ENCODE results near the gene CSRNP3.
"Not testable (repeated sequence)": the region's sequence is repeated elsewhere in the genome, so short reads cannot be mapped to it uniquely, and the experiment has no call there.

CSRNP3 gene

DNA sequence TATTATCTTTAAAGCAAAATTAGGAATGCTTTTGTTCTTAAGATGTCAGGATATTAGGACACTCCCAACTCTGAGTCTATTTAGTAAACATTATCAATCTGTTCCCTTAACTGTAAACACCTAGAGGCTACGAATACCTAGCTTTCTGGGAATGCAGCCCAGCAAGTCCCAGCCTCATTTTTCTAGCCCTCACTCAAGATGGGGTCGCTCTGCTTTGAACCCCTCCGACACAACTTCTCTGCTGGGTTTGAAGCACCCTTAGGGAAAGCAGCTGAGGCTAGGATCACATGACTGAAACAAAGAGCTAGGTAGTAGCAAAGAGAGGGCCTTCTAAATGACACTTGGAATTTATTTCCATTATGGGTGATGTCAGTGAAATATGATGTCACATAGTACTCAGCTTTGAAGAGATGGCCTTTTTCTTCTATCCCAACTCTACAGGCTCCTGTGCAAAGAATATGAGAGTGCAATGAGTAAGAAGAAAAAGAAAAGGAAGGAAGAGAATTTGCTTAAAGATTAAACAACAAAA lies 114.7 kb downstream of the CSRNP3 start:
- no peak for FAIRE-seq

DNA sequence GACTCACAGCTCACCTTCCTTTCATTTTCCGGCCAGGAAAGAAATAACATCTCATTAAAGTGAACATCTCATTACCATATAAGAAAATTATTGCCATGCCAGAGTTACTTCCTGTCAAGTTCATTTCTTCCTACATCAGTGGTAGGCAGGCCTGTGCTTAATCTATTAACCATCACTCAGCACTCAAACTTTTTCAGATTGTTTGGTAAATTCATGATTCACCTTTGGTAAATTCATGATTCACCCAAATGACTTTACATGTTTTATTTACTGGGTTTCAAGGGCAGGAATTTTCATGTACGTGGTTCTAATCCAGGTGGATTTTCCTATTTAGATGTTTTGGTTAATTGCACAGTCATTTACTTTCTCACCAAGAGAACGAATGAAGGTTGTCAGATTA lies 116.5 kb downstream of the CSRNP3 start:
- no peak for DNase-seq (ENCODE audit: insufficient read length, low spot score)
- no peak for FAIRE-seq

More for the DNA sequence above, 114.7 kb downstream of the CSRNP3 start:
- DNase-seq (ENCODE audit: insufficient read length, low spot score): no peak

DNA sequence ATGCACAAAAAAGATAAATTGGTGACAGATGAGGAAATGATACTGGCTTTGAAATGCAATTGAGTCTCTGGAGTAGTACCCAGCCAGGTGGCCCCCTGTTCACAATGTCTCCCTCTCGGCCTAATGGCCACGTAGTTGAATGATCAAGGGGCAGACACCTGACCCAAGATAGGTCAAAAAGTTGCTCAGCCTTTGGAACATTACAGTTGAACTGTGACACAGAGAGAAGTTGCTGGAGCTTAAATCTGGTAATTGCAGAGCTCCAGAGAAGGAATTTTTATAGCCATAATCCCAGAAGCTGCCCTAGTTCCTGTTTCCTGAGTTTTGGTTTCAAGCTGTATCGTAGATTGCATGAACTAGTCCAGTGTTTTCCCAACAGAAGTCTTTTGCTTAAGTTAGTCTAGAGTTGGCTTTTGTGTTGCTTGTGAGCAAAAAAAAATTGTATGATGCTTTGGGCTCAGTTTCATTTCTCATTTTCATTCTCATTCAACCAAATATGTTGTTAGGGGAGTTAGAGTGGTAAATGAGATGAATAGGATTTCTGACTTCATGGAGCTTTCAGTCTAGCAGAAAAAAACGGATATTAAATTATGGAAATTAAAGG lies 117.9 kb downstream of the CSRNP3 start:
- DNase-seq (ENCODE audit: insufficient read length, low spot score): no peak
- peak; percentile 31 for FAIRE-seq

DNA sequence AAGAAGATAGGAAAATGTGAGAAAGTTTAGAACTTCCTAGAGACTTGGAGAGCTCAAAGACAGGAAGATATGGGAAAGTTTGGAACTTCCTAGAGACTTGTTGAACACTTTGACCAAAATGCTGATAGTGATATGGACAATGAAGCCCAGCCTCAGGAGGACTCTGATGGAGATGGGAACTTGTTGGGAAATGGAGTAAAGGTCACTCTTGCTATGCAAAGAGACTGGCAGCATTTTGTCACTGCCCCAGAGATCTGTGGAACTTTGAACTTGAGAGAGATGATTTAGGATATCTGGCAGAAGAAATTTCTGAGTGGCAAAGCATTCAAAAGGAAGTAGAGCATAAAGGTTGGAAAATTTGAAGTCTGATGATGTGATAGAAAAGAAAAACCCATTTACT lies 121.5 kb downstream of the CSRNP3 start:
- not testable (repeated sequence) for FAIRE-seq

DNA sequence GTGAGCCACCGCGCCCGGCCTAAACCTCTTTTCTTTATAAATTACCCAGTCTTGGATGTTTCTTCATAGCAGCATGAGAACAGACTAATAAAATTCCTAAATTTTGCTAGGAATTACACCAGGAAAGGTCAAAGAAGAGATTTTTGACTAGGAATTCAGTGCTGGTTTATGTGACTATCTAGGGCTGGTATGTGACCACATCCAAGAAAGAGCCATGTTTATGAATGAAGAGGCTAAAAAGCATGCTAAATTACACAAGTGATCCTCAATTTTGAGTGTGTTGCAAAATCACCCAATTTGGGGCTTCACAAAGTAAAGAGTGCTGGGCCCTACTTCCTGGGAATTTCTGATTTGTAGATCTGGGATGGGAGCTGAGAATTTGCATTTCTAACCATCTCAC lies 123.6 kb downstream of the CSRNP3 start:
- no peak for DNase-seq (ENCODE audit: insufficient read length, low spot score)
- no peak for FAIRE-seq

More for the DNA sequence above, 121.5 kb downstream of the CSRNP3 start:
- DNase-seq (ENCODE audit: insufficient read length, low spot score): not testable (repeated sequence)

DNA sequence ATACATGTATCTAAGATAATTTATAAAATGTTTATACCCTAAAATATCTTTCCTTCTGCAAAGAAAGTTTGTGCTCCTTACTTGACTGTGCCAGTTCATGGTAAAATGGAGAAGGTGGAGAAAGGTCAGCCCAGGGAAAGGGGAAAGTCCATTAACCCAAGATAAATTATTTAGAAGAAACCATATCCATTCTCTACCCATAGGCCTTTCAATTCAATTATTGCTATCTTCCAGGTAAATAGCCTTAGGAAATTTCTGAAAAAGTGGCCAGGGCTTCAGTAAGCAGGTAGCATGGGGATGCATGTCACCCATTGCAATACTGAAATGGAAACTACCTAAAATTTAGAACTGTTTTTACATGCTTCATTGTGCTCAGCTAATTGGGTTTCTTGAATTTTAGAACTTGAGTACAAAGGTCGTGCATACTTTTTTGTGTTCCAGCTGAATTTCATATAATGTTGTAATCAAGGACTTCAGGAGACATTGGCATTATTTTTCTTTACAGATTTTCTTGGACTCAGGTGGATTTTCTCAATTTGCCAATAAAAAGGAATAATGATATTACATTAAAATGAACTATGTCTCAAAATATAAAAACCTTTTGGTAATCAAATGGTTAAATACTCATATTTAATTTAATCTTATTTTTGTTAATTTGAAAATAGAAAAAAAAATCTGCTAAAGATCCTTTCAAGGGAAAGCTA lies 124.9 kb downstream of the CSRNP3 start:
- FAIRE-seq (peak; percentile 28), DNase-seq (ENCODE audit: insufficient read length, low spot score) (no peak)

DNA sequence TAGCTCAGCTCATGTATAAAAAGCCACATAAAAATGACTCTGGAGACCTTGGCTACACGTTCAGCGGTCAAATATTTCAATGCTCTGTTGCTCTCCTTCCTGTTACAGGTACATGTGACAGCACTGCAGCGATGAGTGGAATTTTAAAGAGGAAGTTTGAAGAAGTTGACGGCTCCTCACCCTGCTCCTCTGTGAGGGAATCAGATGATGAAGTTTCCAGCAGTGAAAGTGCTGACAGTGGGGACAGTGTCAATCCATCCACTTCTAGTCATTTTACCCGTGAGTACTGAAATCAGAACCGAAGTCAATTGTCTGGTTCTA lies 125.4 kb downstream of the CSRNP3 start:
- FAIRE-seq (peak; percentile 89), DNase-seq (ENCODE audit: insufficient read length, low spot score) (no peak)

DNA sequence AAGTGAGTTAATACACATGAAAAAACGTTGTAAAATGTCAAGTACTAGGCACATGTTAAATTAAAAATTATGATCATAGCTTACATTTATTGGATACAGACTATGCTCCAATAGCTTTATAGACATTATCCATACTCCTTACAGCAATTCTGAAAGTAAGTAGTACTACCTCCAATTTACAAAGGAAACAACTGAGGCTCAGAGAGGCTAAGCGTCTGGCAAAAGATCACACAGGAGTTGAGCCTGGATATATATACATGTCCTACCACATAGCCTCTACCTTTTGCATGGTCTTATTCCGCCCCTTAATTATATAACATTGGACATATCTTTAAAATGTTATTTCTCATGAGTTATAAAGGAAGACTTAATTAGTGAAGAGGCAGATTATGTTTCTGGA lies 127.3 kb downstream of the CSRNP3 start:
- DNase-seq (ENCODE audit: insufficient read length, low spot score) (no peak), FAIRE-seq (no peak)

DNA sequence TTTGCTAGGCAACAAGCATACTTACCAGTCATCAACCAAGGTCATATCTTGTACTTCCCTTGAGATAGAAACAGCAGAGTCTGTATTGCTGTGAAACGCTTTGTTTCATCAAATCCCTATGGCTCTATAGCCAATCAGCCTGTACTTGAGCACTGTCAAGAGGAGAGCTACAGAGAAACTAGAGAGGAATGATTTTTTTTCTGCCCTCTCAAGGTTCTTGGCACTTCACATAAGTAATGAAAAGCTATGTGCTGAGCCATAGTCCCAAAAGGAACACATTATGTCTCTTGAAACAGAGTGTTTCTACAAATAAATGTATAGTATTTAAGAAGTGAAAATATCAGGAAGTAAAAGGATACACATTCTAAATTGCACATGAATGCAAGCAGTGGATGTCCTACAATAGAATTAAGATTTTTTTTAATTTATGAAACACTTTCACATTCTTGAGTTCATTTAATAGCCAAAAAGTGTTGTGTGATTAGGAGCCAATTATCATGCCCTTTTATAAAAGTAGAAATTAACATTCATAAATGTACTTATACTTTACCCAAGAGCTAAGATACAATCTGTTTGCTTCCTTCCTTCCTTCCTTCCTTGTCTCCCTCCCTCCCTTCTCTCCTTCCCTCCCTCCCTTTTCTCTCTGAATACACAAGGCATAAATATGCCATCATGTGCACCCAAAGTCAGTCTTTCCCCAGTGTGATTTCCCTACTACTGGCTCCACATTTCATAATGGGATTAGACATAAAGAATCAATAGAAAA lies 131.8 kb downstream of the CSRNP3 start:
- FAIRE-seq: no peak
- no peak for DNase-seq (ENCODE audit: insufficient read length, low spot score)

DNA sequence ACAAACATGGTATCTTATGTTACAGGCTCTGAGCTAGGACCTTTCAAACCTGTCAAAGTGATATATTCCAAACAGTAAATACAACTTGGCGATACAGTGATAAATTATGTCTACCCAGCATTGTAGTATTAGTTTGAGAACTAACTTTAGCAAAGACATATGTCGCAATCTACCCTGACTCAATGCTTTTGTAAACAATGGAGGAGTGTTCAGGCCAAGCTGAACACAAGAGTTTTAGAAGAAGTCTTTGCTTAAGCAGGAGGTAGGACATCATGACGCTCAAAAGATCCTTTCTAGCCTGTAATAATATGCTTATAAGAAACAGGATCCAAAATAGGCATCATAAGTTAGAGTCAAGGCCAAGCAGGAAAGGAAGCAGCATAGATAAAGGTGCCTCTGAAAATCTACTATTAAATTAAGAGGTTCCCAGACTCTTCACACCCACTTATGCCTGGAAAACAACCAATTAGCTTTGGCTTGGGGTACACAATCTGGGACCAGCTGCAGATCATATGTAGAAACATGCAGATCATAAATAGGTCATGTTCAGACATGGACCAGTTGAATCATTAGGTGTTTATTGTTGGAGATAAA lies 132.5 kb downstream of the CSRNP3 start:
- DNase-seq (ENCODE audit: insufficient read length, low spot score) (no peak), FAIRE-seq (no peak)

DNA sequence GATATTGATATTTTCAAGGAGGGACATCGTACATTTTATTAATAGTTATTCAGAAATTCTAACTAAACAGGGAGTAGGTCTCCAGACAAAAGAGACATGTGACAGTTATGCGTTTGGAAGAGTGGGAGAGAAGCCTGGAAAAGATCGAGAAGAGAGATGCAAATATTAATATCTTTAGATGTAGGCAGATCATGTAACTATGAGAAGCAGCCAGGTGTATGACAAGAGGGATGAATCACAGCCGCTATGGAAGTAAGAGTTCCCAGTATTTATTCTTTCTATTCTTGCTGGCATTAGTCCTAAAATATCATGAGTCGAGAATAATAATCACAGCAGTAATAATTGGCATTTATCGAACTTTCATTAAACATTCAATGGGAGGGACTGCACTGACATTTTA lies 140.2 kb downstream of the CSRNP3 start:
- no peak for FAIRE-seq

DNA sequence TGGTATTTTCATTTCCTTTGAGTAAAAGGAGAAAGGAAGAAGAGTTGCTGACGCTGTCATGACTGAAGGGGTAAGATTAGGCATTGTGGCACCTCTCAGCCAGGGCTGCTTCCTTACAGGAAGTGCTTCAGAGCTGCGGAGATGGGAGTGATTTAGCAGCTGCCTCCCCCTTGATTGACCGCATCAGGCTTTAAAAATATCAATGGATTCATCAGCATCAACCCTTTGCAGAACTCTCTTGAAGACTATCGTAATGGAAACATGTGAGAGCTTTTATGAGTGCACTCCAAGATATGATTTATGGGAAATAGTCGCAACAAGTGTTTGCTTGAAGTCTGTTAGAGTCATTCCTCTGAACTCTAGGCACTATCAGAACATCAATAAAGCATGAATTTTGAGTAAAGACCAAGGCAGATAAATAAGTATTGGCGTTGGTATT lies 141.1 kb downstream of the CSRNP3 start:
- no peak for DNase-seq (ENCODE audit: insufficient read length, low spot score)
- no peak for FAIRE-seq

More for the DNA sequence above, 140.2 kb downstream of the CSRNP3 start:
- no peak for DNase-seq (ENCODE audit: insufficient read length, low spot score)

DNA sequence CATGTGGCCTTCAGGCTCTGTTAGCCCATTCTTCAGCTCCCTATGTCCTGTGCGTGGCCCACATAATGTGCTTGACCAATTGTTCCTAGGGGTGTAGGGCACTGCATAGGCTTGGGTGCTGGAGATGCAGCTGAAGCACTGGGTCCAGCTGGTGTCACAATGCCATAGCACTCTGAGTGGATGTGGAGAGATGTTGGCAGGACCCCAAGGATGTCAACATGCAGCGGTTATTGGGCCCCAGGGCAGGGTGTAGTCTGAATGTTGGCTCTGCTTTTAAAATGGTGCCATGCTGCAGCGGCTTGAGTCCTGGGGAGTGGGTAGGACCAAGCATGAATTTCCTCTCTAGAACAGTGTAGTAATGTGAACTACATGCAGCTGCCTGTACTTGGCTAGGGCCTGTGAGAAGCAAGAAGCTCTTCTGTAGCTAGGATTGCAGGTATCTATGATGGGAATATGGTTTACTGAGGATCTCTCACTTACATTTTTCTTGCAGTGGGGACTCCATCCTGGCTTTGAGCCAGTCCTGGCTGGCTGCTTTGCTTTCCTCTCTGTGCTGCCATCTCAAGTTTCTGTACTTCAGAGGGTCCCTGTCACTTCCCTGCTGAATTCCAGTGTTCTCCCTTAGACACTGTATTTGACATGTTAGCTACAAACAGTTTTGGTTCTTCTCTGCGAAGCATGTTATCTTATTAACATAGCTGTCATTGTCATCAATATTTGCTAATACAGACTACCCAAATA lies 148.4 kb downstream of the CSRNP3 start:
- no peak for FAIRE-seq
- DNase-seq (ENCODE audit: insufficient read length, low spot score): no peak

DNA sequence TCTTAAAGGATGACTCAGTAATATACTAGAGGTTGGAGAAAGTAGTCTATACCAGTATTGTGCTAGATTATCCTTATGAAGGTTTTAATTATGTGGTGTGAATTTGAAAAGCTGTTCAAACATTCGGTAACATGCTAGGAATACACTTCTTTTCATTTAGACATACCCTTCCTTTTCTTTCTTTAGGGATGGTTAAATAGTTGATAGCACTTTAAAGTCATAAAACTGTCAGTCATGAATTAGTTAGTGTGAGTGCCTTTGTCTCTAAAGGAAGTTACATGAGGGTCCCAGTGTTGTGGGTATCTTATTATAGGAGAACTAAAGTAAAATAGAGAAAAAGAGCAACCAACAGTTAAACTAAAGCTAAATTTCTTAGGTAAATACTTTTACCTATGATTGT lies 149.3 kb downstream of the CSRNP3 start:
- FAIRE-seq (no peak), DNase-seq (ENCODE audit: insufficient read length, low spot score) (no peak)

DNA sequence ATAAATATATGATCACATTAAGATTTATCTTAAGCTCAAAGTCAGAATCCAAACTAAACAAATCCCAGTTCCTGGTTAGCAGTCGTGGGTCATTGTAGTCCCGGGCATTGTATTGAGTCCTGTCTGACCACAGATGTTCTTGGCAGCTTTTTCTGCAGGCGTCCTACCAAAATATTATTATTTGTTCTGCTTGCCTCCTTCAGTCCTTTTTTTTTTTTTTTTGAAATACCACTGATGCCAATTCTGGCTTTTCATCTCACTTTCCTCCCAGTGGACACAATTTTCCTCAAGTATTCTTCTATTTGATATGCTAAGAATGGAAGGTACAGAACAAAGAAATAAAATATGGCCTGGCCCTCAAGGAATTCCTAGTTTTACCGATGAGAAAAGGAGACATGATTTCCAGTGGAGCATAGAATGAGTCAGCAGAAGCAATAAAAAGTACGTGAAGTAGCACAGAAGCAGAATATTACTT lies 151.6 kb downstream of the CSRNP3 start:
- FAIRE-seq (no peak), DNase-seq (ENCODE audit: insufficient read length, low spot score) (no peak)

DNA sequence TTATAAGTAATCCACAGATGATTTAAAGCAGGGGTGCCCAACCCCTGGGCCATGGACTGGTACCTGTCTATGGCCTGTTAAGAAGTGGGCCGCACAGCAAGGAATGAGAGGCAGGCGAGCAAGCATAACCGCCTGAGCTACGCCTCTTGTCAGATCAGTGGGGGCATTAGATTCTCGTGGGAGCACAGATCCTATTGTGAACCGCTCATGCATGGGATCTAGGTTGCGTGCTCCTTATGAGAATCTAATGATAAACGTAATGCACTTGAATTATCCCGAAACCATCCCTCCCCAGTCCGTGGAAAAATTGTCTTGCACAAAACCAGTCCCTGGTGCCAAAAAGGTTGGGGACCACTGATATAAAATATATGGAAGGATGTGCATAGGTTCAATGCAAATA lies 153.7 kb downstream of the CSRNP3 start:
- DNase-seq (ENCODE audit: insufficient read length, low spot score): no peak
- no peak for FAIRE-seq

DNA sequence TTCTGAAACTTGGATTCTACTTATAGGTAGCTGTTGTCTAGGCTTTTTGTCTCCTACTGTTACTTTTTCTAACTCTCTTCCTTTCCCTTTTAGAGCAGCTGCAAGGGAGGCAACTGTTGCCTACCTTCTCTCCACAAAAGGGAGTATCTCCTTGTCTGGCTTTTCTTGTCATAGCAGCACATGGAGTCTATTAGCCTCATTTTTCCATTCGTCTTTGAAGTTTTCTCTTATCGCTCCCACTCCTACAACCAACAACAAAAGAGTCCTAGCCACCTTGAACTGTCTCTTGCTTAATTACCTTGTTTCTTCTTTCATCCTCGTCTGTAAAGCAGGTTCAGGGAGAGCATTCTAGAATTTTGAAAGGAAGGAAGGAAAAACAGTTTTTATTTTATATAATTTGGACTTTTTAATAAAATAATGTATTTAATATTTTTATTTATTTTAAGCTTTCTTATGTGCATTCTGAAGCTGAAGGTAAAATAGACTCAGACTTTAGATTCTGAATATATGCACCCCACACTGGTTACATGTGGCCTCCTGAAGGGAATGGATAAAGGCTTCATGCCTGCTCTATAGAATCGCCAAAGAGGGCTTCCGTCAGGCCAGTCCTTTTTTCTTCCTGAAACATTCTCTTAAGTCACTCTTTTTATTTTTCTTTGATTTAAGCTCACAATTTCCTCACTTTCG lies 154.4 kb downstream of the CSRNP3 start:
- DNase-seq (ENCODE audit: insufficient read length, low spot score) (no peak), FAIRE-seq (no peak)

DNA sequence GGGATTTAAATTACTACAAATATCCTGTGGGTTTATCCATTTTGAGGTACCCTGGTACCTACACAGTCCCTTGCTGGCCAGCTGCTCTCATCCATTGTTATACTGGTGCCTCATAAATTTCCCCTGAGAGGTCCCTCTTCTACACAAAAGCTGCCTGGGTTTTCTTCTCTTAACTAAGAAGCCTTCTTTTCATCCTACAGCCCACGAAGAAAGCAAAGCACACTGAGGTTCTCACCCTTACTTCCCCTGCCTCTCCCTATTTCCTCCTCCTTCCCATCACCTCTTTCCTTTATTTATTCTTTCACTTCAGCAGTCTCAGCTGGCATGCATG lies 154.9 kb downstream of the CSRNP3 start:
- no peak for FAIRE-seq
- DNase-seq (ENCODE audit: insufficient read length, low spot score): no peak

DNA sequence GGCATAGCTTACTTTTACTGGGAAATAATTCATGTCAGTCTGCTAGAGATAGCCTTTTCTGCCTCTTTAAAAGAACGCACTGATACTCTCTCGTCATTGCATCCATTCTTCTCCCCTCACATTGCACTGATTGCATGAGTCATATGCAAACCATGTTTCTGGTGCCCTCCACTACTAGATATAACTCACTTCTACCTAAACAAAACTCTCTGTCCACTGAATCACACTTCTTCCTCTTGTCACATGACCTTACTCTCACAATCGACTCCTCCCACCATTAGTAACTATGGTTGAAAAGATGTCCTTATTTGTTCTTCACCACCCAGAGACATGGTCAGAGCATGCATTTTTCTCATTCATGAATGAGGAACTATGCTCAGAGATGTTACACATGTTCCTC lies 158.0 kb downstream of the CSRNP3 start:
- no peak for DNase-seq (ENCODE audit: insufficient read length, low spot score)
- no peak for FAIRE-seq

DNA sequence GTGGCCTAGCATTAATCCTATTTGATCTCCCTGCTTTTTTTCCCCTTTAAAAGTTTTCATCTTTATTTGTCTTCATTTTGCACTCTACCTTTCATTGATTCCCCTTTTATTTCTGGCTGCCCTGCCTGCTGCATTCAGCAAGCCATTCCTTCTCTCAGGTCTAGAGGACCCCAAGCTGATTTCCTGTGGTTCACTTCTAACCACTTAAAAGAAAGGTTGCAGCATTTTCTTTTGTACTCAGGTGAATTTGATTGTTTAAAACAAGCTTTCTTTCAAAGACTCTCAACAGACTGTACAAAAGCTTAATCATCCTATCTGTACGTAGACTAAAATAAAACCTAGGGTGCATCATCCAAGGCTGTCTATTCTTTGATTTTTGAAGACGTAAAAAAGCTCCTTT lies 160.3 kb downstream of the CSRNP3 start:
- no peak for DNase-seq (ENCODE audit: insufficient read length, low spot score)
- FAIRE-seq: no peak
